GF-D8 (cell line): ENCODE results near the gene MTERF2.

Source experiments
- DNase-seq: peaks from one replicate; lab custom pipeline; 2025; lab: John Stamatoyannopoulos, UW

Gene MTERF2

DNA sequence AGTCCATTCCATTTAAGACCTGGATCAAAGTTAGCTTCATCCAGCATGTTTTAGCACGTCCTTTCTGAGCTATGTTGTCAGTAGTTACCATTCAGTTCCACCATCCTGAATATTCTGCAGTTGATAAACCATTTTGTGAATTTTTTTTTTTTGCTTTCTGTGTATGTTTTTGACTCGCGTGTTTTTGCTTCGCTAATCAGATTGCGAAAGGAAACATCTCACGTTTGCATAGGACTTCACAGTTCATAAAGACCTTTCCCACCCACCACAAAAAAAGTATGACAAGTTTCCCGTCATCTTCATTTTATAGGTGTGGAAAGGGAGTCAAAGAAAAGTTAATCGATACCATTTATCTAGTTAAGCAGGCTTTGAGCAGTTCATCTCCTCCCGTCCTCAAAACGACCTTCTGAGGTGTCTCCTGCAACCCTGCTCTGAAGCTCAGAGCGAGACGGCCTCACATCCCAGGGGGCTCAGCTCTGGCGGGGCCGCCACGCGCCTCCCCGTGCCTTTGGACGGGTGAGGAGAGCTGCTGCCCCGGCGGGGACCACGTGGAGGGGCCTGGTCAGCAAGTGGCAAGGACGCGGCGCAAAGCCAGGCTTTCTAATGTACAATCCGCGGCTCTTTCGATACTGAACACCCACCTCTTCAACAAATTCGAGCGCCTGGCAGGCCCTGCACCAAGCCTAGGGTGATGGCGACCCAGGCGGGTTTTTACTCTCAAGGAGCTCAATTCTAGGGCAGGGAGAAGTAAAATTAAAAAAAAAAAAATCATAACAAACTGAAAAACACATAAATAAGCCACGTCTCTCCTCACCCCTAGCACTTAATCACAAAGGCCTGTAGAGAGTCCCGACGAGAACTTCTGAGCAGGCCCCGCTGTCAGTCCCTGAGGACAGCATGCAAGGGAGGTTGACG is 32.2 kb downstream of the MTERF2 start:
- DNase-seq, result no peak

DNA sequence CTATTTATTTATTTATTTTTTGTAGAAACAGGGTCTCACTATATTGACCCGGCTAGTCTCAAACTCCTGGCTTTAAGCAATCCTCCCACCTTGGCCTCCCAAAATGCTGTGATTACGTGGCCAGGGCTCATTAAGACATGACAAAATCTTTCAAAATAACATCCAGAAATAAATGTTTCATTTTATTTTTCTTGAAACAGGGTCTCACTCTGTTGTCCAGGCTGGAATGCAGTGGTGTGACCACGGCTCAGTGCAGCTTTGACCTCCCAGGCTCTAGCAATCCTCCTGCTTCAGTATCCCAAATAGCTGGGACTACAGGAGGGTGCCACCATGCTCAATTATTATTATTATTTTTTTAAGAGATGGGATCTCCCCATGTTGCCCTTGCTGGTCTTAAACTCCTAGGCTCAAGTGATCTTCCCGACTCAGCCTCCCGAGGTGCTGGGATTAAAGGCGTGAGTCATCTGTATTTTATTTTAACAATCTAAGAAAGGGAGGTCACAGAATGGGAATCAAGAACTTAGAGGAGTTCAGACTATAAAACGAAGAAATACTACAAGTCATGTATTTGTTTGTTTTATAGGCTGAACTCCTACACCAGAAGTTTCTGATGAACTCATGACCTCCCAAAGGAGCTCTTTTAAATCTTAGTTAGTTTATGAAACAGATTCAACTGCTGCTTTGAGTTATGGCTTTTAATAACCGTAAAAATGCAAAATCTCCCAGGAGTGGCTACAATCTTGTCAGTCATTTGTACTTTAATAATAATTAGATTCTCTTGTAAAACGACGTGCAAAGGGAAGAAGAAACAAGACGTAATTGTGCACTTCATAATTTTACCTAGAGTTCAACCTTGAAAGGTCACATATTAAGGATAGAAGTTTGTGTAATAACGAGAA is 33.3 kb downstream of the MTERF2 start:
- no peak for DNase-seq

DNA sequence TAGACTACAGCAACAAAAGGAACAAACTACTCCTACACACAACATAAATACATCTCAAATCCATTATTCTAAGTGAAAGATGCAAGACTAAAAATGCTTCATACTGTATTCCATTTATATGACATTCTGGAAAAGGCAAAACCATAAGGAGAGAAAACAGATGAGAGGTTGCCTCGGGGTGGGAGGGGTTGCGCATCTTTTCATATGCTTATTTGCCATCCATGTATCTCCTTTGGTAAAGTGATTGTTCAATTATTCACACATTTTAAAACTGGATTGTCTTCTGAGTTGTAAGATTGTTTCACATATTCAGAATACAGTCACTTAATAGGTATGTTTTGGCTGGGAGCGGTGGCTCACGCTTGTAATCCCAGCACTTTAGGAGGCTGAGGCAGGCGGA is 36.4 kb downstream of the MTERF2 start:
- DNase-seq, result no peak

DNA sequence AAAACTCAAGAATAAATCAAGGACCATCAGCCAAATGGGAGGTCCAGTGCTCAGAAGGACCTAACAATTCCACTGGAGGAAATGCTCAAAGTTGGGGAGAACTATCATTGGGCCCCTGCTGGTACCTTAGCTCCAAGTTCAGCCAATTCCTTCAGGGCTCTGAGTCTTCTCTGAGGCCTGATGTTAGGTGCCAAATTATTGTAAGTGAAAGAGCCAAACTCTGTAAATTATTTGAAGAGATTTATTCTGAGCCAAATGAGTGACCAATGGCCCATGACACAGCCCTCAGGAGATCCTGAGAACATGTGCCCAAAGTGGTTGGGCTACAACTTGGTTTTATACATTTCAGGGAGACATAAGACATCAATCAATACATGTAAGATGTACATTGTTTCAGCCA is 39.5 kb downstream of the MTERF2 start:
- no peak for DNase-seq

DNA sequence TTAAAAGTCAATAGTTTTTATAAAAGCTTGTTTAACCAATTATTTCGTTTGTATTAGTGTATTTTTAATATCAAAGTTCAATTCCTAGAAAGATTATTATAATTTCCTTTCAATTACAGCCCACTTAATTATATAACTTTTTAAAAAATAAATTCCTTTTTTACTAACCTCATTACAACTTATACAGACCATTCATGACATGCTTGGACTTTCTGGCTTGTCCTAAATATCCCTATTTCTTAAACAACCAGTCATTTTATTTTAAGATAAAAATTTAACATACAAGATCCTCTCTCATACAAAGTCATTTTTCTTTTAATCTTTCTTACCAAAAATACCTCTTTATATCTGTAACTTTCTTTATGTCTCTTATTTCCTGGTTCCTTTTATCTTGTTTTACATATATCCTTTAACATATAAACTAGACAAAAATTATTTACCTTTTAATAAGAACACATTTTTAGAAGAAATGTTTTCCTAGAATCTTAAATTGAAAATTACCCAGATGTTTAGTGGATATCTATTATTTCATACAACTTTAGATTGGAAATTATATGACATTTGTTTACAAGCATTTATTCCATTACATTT is 41.6 kb downstream of the MTERF2 start:
- no peak for DNase-seq

GRCh38 chr12:106942775-106943174 is 44.2 kb downstream of the MTERF2 start:
- no peak for DNase-seq

DNA sequence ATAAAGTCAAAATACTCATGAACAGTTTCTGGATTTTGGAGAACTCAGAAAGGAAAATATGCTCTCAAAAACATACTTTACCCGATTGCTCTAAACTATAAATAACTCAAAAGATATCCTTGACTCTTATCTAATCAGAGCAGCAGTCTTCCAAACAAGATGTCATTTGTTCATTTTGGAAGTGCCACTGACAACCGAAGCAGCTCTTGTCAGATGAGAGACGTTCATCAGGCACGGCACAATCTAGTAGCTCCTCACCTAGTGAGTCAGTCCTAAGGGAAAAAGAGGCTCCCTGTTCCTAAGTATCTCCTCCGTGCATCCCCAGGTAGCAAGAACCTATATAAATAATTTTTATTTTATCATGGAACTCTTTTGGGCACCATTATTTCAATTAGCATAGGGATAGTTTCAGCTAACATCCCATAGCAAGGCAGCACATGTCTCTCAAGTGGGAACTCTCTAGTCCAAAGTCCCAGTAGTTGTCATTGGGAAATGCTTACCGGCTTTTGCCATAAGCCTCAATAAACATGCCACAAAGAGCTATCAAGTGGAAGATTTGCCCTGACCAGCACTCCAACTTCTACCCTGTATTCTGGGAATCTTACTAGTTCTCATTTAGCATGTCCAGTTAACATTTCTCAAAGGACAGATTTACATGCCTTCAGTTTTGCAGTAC is 45.3 kb downstream of the MTERF2 start:
- DNase-seq, result no peak

DNA sequence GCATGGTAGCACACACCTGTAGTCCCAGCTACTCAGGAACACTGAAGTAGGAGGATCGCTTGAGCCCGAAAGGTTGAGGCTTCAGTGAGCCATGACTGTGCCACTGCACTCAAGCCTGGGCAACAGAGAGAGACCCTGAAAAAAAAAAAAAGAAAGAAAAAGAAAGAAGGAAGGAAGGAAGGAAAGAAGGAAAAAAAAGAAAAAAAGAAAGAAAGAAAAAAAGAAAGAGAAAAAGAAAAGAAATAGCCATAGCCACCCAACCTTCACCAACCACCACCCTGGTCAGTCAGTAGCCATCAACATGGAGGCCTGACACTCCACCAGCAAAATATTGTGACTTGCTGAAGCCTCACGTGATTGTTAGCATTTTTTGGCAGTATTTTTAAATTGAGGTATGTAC is 52.7 kb downstream of the MTERF2 start:
- no peak for DNase-seq
